Measurements from ENCODE around the gene SLC5A1. TPM values are rescaled to one million over a fixed set of nuclear protein-coding genes. Genes with fewer than 3 reads are reported as not detected.
"Not testable (repeated sequence)": the region's sequence is repeated elsewhere in the genome, so short reads cannot be mapped to it uniquely, and the experiment has no call there.

Gene SLC5A1
- total and polyA plus RNA-seq, 2 experiments from 2014 or later = 0.03 TPM; not detected in 1

DNA sequence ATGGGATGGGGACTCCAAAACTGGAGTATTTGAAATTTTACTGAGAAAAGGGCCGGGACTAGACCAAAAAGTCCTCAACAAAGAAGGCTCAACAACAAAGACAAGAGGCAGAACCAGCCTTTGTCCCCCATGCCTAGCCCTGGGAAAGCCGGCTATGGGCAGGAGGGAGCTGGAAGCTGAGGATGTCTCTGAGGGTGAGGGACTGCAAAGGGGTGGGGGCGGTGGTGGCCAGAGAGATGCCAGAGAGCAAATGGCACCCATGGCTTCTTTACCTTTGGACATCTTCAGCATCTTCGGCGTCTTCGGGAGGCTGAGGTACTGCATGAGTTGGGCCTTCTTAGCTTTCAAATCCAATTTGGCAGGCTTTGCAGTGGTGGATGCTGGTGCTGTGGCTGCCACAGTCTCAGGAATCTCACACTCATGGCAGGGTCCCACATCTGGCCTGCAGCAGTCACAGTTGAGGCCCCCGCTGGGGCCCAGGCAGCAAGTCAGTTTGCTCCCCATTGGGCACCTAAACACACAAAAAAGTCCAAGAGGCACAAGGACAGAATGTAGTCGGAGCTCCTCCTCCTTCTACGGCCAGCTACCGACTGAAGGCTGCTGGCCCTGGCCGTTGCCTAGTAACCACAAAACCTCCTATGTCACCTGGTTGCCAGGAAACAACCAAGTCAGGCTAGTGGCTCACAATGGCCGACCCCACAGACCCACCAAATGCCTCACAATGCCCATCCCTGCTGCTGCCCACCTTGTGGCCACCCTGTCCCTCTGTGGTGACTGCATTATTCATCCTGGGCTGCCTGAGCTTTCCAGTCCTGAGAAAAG lies 115.9 kb downstream of the SLC5A1 start, which contains the start of gene C22orf42 (continued):
- TF ChIP-seq, protein P1, sequence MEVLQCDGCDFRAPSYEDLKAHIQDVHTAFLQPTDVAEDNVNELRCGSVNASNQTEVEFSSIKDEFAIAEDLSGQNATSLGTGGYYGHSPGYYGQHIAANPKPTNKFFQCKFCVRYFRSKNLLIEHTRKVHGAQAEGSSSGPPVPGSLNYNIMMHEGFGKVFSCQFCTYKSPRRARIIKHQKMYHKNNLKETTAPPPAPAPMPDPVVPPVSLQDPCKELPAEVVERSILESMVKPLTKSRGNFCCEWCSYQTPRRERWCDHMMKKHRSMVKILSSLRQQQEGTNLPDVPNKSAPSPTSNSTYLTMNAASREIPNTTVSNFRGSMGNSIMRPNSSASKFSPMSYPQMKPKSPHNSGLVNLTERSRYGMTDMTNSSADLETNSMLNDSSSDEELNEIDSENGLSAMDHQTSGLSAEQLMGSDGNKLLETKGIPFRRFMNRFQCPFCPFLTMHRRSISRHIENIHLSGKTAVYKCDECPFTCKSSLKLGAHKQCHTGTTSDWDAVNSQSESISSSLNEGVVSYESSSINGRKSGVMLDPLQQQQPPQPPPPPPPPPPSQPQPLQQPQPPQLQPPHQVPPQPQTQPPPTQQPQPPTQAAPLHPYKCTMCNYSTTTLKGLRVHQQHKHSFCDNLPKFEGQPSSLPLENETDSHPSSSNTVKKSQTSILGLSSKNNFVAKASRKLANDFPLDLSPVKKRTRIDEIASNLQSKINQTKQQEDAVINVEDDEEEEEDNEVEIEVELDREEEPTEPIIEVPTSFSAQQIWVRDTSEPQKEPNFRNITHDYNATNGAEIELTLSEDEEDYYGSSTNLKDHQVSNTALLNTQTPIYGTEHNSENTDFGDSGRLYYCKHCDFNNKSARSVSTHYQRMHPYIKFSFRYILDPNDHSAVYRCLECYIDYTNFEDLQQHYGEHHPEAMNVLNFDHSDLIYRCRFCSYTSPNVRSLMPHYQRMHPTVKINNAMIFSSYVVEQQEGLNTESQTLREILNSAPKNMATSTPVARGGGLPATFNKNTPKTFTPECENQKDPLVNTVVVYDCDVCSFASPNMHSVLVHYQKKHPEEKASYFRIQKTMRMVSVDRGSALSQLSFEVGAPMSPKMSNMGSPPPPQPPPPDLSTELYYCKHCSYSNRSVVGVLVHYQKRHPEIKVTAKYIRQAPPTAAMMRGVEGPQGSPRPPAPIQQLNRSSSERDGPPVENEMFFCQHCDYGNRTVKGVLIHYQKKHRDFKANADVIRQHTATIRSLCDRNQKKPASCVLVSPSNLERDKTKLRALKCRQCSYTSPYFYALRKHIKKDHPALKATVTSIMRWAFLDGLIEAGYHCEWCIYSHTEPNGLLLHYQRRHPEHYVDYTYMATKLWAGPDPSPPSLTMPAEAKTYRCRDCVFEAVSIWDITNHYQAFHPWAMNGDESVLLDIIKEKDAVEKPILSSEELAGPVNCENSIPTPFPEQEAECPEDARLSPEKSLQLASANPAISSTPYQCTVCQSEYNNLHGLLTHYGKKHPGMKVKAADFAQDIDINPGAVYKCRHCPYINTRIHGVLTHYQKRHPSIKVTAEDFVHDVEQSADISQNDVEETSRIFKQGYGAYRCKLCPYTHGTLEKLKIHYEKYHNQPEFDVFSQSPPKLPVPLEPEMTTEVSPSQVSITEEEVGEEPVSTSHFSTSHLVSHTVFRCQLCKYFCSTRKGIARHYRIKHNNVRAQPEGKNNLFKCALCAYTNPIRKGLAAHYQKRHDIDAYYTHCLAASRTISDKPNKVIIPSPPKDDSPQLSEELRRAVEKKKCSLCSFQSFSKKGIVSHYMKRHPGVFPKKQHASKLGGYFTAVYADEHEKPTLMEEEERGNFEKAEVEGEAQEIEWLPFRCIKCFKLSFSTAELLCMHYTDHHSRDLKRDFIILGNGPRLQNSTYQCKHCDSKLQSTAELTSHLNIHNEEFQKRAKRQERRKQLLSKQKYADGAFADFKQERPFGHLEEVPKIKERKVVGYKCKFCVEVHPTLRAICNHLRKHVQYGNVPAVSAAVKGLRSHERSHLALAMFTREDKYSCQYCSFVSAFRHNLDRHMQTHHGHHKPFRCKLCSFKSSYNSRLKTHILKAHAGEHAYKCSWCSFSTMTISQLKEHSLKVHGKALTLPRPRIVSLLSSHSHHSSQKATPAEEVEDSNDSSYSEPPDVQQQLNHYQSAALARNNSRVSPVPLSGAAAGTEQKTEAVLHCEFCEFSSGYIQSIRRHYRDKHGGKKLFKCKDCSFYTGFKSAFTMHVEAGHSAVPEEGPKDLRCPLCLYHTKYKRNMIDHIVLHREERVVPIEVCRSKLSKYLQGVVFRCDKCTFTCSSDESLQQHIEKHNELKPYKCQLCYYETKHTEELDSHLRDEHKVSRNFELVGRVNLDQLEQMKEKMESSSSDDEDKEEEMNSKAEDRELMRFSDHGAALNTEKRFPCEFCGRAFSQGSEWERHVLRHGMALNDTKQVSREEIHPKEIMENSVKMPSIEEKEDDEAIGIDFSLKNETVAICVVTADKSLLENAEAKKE (CRISPR knock-in tag; IDR thresholded peaks at IDR 0.05) = no peak
- TF ChIP-seq CREB1 (CRISPR knock-in tag; IDR thresholded peaks at IDR 0.05; ENCODE audit: low read depth) (no peak), ZNF114 (CRISPR knock-in tag; IDR thresholded peaks at IDR 0.05) (no peak), POLR2AphosphoS5 (IDR thresholded peaks at IDR 0.05; ENCODE audit: low read depth) (no peak), STAT1 (IDR thresholded peaks at IDR 0.05; ENCODE audit: unreplicated experiment) (no peak), EZH2phosphoT487 (IDR thresholded peaks at IDR 0.05; ENCODE audit: unreplicated experiment) (no peak), ZNF331 (CRISPR knock-in tag; IDR thresholded peaks at IDR 0.05; ENCODE audit: low read depth) (no peak), NANOG (IDR thresholded peaks at IDR 0.05; ENCODE audit: borderline replicate concordance) (no peak), EZH2 (IDR thresholded peaks at IDR 0.05; ENCODE audit: low read depth, unreplicated experiment) (no peak)
- TF ChIP-seq, protein P2, sequence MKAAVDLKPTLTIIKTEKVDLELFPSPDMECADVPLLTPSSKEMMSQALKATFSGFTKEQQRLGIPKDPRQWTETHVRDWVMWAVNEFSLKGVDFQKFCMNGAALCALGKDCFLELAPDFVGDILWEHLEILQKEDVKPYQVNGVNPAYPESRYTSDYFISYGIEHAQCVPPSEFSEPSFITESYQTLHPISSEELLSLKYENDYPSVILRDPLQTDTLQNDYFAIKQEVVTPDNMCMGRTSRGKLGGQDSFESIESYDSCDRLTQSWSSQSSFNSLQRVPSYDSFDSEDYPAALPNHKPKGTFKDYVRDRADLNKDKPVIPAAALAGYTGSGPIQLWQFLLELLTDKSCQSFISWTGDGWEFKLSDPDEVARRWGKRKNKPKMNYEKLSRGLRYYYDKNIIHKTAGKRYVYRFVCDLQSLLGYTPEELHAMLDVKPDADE (IDR thresholded peaks at IDR 0.05) = no peak

DNA sequence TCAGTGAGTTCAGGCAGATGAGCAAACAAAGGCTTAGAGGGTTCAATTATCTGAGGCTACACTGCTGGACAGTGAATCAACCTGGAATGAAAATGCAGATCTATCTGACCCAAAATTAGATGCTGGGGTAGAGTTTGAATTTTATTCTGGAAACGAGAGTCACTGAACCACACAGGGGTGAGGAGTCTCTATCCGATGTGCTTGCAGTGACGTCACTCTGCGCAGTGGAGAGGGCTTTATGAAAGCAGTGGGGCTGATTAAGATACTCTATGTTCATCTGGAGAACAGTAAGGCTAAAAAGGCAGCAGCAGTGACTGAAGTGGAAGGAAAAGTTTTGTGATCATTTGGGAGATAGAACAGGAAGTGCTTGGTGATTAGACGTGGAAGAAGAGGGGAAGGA lies 117.3 kb downstream of the SLC5A1 start:
- H3K36me3 ChIP-seq (ENCODE audit: insufficient read depth); H3K79me2 ChIP-seq (replicated peaks; ENCODE audit: insufficient read depth); H4K20me1 ChIP-seq (replicated peaks; ENCODE audit: insufficient read depth); H2AFZ ChIP-seq; H3K9me2 ChIP-seq (ENCODE audit: insufficient read depth); H3K27me3 Mint-ChIP-seq (ENCODE audit: insufficient read depth, low read depth, poor library complexity); H3K27me3 ChIP-seq (ENCODE audit: insufficient read depth); H3K4me3 ChIP-seq; H3F3A ChIP-seq (replicated peaks; ENCODE audit: low read depth); H3K36me3 Mint-ChIP-seq (ENCODE audit: low read depth); H3K4me2 ChIP-seq; DNase-seq (ENCODE audit: low spot score); ATAC-seq; H3K9me3 Mint-ChIP-seq; H3K4me3 Mint-ChIP-seq; H3K27ac ChIP-seq (ENCODE audit: low read depth); H3K4me1 ChIP-seq (ENCODE audit: insufficient read depth); H3K27ac Mint-ChIP-seq: not testable (repeated sequence)
- H3K4me1 Mint-ChIP-seq = peaks cover 25% of the 10 kb centered on the region

All from GM23338 (cell line).